ENCODE measurements around the gene AP4S1.

GRCh38 chr14:30998100-30998706, 27.2 kb upstream of the AP4S1 start:
- TF ChIP-seq ZNF274 (IDR thresholded peaks at IDR 0.05; ENCODE audit: low read depth, low read length) (no peak), YY1 (IDR thresholded peaks at IDR 0.05; ENCODE audit: insufficient read depth, insufficient read length) (no peak)

All from NT2/D1 (cell line).